Activated CD8-positive, alpha-beta T cell treated with anti-CD3 and anti-CD28 coated beads, Interleukin-2, amount 10 ng/mL, durations not matched to agents 7 days and 5 days (primary cell): ENCODE data around the gene TSPAN3. TPM values are rescaled to one million over a fixed set of nuclear protein-coding genes. Genes with fewer than 3 reads are reported as not detected.

ENCODE experiments used
- ATAC-seq: fragments of 150-1000 bp; cut with Tn5 transposase; one replicate; pipeline ENCODE4 v1.10.0; 2021; ENCODE audit warnings: moderate library complexity
- CTCF ChIA-PET: fragments of 350-600 bp; sonication (Branson Sonifier 250); formaldehyde crosslinking; loops from one replicate; lab custom pipeline; 2021; ENCODE audit warnings: antibody characterized with exemption; lab: Charles Lee
- POLR2A ChIA-PET: fragments of 350-600 bp; sonication (Branson Sonifier 250); formaldehyde crosslinking; loops from one replicate; lab custom pipeline; 2021; ENCODE audit warnings: antibody characterized with exemption; lab: Charles Lee
- DNase-seq: peaks from one replicate; pipeline ENCODE4 v3.0.0-alpha.2; 2020
- H3K27ac Mint-ChIP-seq: one replicate; pipeline ENCODE4 v1.8.0; 2021; ENCODE audit warnings: mild to moderate bottlenecking, mixed read lengths
- H3K27me3 Mint-ChIP-seq: one replicate; pipeline ENCODE4 v1.8.0; 2021; ENCODE audit warnings: low read depth, mixed read lengths
- H3K36me3 Mint-ChIP-seq: one replicate; pipeline ENCODE4 v1.8.0; 2021; ENCODE audit warnings: low read depth, mixed read lengths
- H3K4me1 Mint-ChIP-seq: one replicate; pipeline ENCODE4 v1.8.0; 2021; ENCODE audit warnings: low read depth, mixed read lengths
- H3K4me3 Mint-ChIP-seq: one replicate; pipeline ENCODE4 v1.8.0; 2021; ENCODE audit warnings: mild to moderate bottlenecking, mixed read lengths
- H3K9me3 Mint-ChIP-seq: one replicate; pipeline ENCODE4 v1.8.0; 2022; ENCODE audit warnings: mixed read lengths; ENCODE audit not compliant: insufficient read depth
- total RNA-seq, 2 experiments: library from RNA; stranded (reverse); gene quantifications; one replicate each; pipeline ENCODE4 v1.2.3, GENCODE V29; 2021

The TSPAN3 gene
- total RNA-seq, 2 experiments from 2014 or later = 17.4 to 18.4 TPM

- H3K4me1 Mint-ChIP-seq = no peaks in the 10 kb centered on the region
- ChIA-PET POLR2A (no interaction called here), CTCF (interaction anchor here (0.7 to 0.9 kb wide), 2 partner anchors 78 to 495 kb away, joined by 3 read pairs; no protein-coding TSS in a partner anchor)
- H3K4me3 Mint-ChIP-seq = no peak overlapping the region
- H3K27me3 Mint-ChIP-seq = no peaks in the 10 kb centered on the region
- ATAC-seq (no peak), DNase-seq (no peak)
- H3K27ac Mint-ChIP-seq = no peak overlapping the region
- H3K36me3 Mint-ChIP-seq = peaks cover 73% of the 10 kb centered on the region
- H3K9me3 Mint-ChIP-seq = peaks cover 10% of the 10 kb centered on the region
These were observed 22.6 kb downstream of the TSPAN3 start for GRCh38 chr15:77048135-77048876.

GRCh38 chr15:77046704-77047412 is 24.1 kb downstream of the TSPAN3 start:
- no peaks in the 10 kb centered on the region for H3K27me3 Mint-ChIP-seq
- POLR2A ChIA-PET = interaction anchor here (1.7 kb wide), 1 partner anchor 12 kb away, joined by 5 read pairs; no protein-coding TSS in a partner anchor
- ATAC-seq = no peak
- no peaks in the 10 kb centered on the region for H3K4me1 Mint-ChIP-seq
- peaks cover 18% of the 10 kb centered on the region for H3K9me3 Mint-ChIP-seq
- H3K4me3 Mint-ChIP-seq = no peak overlapping the region
- H3K27ac Mint-ChIP-seq = no peak overlapping the region
- DNase-seq = no peak
- H3K36me3 Mint-ChIP-seq = peaks cover 73% of the 10 kb centered on the region
- CTCF ChIA-PET = interaction anchor here (0.7 to 2.3 kb wide), 6 partner anchors 10 to 496 kb away, joined by 3 to 7 read pairs (median 4); no protein-coding TSS in a partner anchor

GRCh38 chr15:77045985-77046384 is 24.9 kb downstream of the TSPAN3 start:
- no peak for ATAC-seq
- no peak overlapping the region for H3K27ac Mint-ChIP-seq
- H3K36me3 Mint-ChIP-seq = peaks cover 77% of the 10 kb centered on the region

GRCh38 chr15:77044228-77045042 is 26.5 kb downstream of the TSPAN3 start:
- Mint-ChIP-seq H3K9me3 (peaks cover 26% of the 10 kb centered on the region), H3K27me3 (no peaks in the 10 kb centered on the region), H3K27ac (no peak overlapping the region), H3K36me3 (peaks cover 75% of the 10 kb centered on the region), H3K4me3 (no peak overlapping the region), H3K4me1 (no peaks in the 10 kb centered on the region)
- ChIA-PET CTCF (interaction anchor here (2.0 to 2.3 kb wide), 2 partner anchors 12 to 71 kb away, joined by 7 read pairs; no protein-coding TSS in a partner anchor), POLR2A (interaction anchor here (1.0 kb wide), 1 partner anchor 15 kb away, joined by 3 read pairs; no protein-coding TSS in a partner anchor)
- no peak for ATAC-seq
- peak; percentile 19 for DNase-seq

More at GRCh38 chr15:77045985-77046384, 24.9 kb downstream of the TSPAN3 start:
- Mint-ChIP-seq H3K4me1 (no peaks in the 10 kb centered on the region), H3K9me3 (peaks cover 21% of the 10 kb centered on the region), H3K4me3 (no peak overlapping the region), H3K27me3 (no peaks in the 10 kb centered on the region)
- DNase-seq = no peak
- ChIA-PET CTCF (interaction anchor here (0.9 to 2.3 kb wide), 3 partner anchors 11 to 72 kb away, joined by 3 to 7 read pairs (median 5); no protein-coding TSS in a partner anchor), POLR2A (interaction anchor here (0.9 to 1.7 kb wide), 2 partner anchors 13 to 52 kb away, joined by 3 to 5 read pairs; no protein-coding TSS in a partner anchor)

- H3K4me1 Mint-ChIP-seq = no peaks in the 10 kb centered on the region
- ChIA-PET CTCF (interaction anchor here (2.0 kb wide), 1 partner anchor 70 kb away, joined by 7 read pairs; no protein-coding TSS in a partner anchor), POLR2A (interaction anchor here (1.0 kb wide), 1 partner anchor 16 kb away, joined by 3 read pairs; no protein-coding TSS in a partner anchor)
- peaks cover 74% of the 10 kb centered on the region for H3K36me3 Mint-ChIP-seq
- peak; percentile 21 for DNase-seq
- no peaks in the 10 kb centered on the region for H3K27me3 Mint-ChIP-seq
- H3K9me3 Mint-ChIP-seq = peaks cover 26% of the 10 kb centered on the region
- H3K27ac Mint-ChIP-seq = peak overlapping the region; percentile 27
- no peak for ATAC-seq
- no peak overlapping the region for H3K4me3 Mint-ChIP-seq
These were observed 27.7 kb downstream of the TSPAN3 start for GRCh38 chr15:77042955-77043920.

GRCh38 chr15:77042245-77042919 is 28.5 kb downstream of the TSPAN3 start:
- POLR2A ChIA-PET = interaction anchor here (1.2 kb wide), 1 partner anchor 9 kb away, joined by 3 read pairs; no protein-coding TSS in a partner anchor
- H3K27ac Mint-ChIP-seq = peak overlapping the region; percentile 20
- no peak for ATAC-seq
- peak; percentile 20 for DNase-seq
- H3K4me1 Mint-ChIP-seq = no peaks in the 10 kb centered on the region
- no peaks in the 10 kb centered on the region for H3K27me3 Mint-ChIP-seq
- no peak overlapping the region for H3K4me3 Mint-ChIP-seq
- H3K9me3 Mint-ChIP-seq = peaks cover 19% of the 10 kb centered on the region
- peaks cover 73% of the 10 kb centered on the region for H3K36me3 Mint-ChIP-seq
- CTCF ChIA-PET = interaction anchor here (2.0 kb wide), 1 partner anchor 69 kb away, joined by 7 read pairs; no protein-coding TSS in a partner anchor

- Mint-ChIP-seq H3K4me1 (no peaks in the 10 kb centered on the region), H3K27ac (peak overlapping the region; percentile 35), H3K4me3 (peak overlapping the region; percentile 16), H3K27me3 (no peaks in the 10 kb centered on the region), H3K9me3 (peaks cover 18% of the 10 kb centered on the region), H3K36me3 (peaks cover 77% of the 10 kb centered on the region)
- ATAC-seq (no peak), DNase-seq (peak; percentile 23)
- CTCF ChIA-PET = no interaction called here
- POLR2A ChIA-PET = interaction anchor here (1.7 kb wide), 1 partner anchor 10 kb away, joined by 4 read pairs; no protein-coding TSS in a partner anchor
These were observed 30.2 kb downstream of the TSPAN3 start for GRCh38 chr15:77040673-77041072.

GRCh38 chr15:77039848-77040247 is 31.1 kb downstream of the TSPAN3 start:
- Mint-ChIP-seq H3K4me3 (no peak overlapping the region), H3K9me3 (peaks cover 15% of the 10 kb centered on the region), H3K4me1 (no peaks in the 10 kb centered on the region), H3K27ac (no peak overlapping the region), H3K27me3 (no peaks in the 10 kb centered on the region), H3K36me3 (peaks cover 77% of the 10 kb centered on the region)
- ATAC-seq (no peak), DNase-seq (peak; percentile 18)
- CTCF ChIA-PET = no interaction called here
- POLR2A ChIA-PET = no interaction called here

- peaks cover 15% of the 10 kb centered on the region for H3K9me3 Mint-ChIP-seq
- no peaks in the 10 kb centered on the region for H3K27me3 Mint-ChIP-seq
- no peak overlapping the region for H3K4me3 Mint-ChIP-seq
- H3K36me3 Mint-ChIP-seq = peaks cover 77% of the 10 kb centered on the region
- no peak overlapping the region for H3K27ac Mint-ChIP-seq
- no peak for DNase-seq
- ChIA-PET CTCF (no interaction called here), POLR2A (no interaction called here)
- H3K4me1 Mint-ChIP-seq = no peaks in the 10 kb centered on the region
- ATAC-seq = no peak
These were observed 31.7 kb downstream of the TSPAN3 start for GRCh38 chr15:77039217-77039533.
